Epithelial cell of proximal tubule (primary cell): ENCODE results near the gene ISG15. TPM values are rescaled to one million over a fixed set of nuclear protein-coding genes. Genes with fewer than 3 reads are reported as not detected.

ENCODE experiments used
- DNase-seq: peaks from one replicate; pipeline ENCODE4 v3.0.0-alpha.2; 2011; ENCODE audit warnings: low read depth
- H3K4me3 ChIP-seq: 2 replicates; pipeline ENCODE4 v1.5.1; 2011; ENCODE audit warnings: low read depth, mild to moderate bottlenecking, low read length
- CTCF ChIP-seq: conservative IDR thresholded peaks from 2 replicates; pipeline ENCODE4 v1.5.1; 2012; ENCODE audit warnings: low read depth, mild to moderate bottlenecking, low read length
- total RNA-seq: library from RNA; depleted of rRNA; stranded (reverse); fragments of >200 nt; gene quantifications from 2 replicates; pipeline ENCODE4 v1.2.3, GENCODE V29; 2015

Gene ISG15
- total RNA-seq, 1 donor from 2014 or later, result 75.6 TPM

- peak overlapping the region; percentile 80 for H3K4me3 ChIP-seq
- no peak for DNase-seq
Measured at GRCh38 chr1:1058088-1058905, 45.0 kb downstream of the ISG15 start.

GRCh38 chr1:1058921-1059493 is 45.7 kb downstream of the ISG15 start:
- TF ChIP-seq CTCF, result peak; percentile 34
- no peak for DNase-seq
- peak overlapping the region; percentile 80 for H3K4me3 ChIP-seq

More at GRCh38 chr1:1058088-1058905, 45.0 kb downstream of the ISG15 start:
- no peak for TF ChIP-seq CTCF

GRCh38 chr1:1059494-1060280 is 46.4 kb downstream of the ISG15 start:
- DNase-seq, result no peak

GRCh38 chr1:1060281-1061000 is 47.1 kb downstream of the ISG15 start:
- peak overlapping the region; percentile 80 for H3K4me3 ChIP-seq
- no peak for DNase-seq
- no peak for TF ChIP-seq CTCF

More at GRCh38 chr1:1059494-1060280, 46.4 kb downstream of the ISG15 start:
- TF ChIP-seq CTCF, result no peak
- H3K4me3 ChIP-seq, result peak overlapping the region; percentile 80

- no peak for DNase-seq
- no peak for TF ChIP-seq CTCF
- H3K4me3 ChIP-seq, result peak overlapping the region; percentile 11
Measured at GRCh38 chr1:1061682-1062345, 48.5 kb downstream of the ISG15 start.
